Fibroblast of lung (primary cell): ENCODE measurements around the gene RANBP10.

Experiments used
- CTCF ChIP-seq, 2 donors: IDR thresholded peaks in 1 of 2; conservative IDR thresholded peaks in 1 of 2; 1 replicate in 1 of 2; 2 replicates in 1 of 2; pipeline ENCODE4 v1.5.1; 2011 to 2012; ENCODE audit warnings: low read length in 2 of 2, control low read depth in 1 of 2, inconsistent platforms in 1 of 2, low read depth in 1 of 2, mild to moderate bottlenecking in 1 of 2
- EZH2 ChIP-seq: IDR thresholded peaks from 2 replicates; pipeline ENCODE4 v1.5.1; 2012; ENCODE audit warnings: low read length, control low read depth, mild to moderate bottlenecking; ENCODE audit errors: missing control alignments

- TF ChIP-seq CTCF (conservative IDR thresholded peaks at IDR 0.05 in 1 of 2, IDR thresholded peaks at IDR 0.05 in 1 of 2; ENCODE audit: low read depth in 1 of 2, low read length in 2 of 2) (no peak), EZH2 (no peak)
Measured at GRCh38 chr16:67796099-67796718, 10.2 kb downstream of the RANBP10 start.
